HG02938 (cell line): ENCODE data around the gene SPATA2L.
"Not testable (repeated sequence)": the region's sequence is repeated elsewhere in the genome, so short reads cannot be mapped to it uniquely, and the experiment has no call there.

Experiments
- ATAC-seq: cut with Tn5 transposase; IDR thresholded peaks from one replicate; pipeline ENCODE4 v1.9.1; 2021; ENCODE audit warnings: mild to moderate bottlenecking, moderate library complexity; ENCODE audit not compliant: unreplicated experiment

Gene SPATA2L

GRCh38 chr16:89691231-89691985 lies 10.1 kb downstream of the SPATA2L start:
- no peak for ATAC-seq

GRCh38 chr16:89690392-89690901 lies 11.1 kb downstream of the SPATA2L start:
- no peak for ATAC-seq

GRCh38 chr16:89689621-89690020 lies 11.9 kb downstream of the SPATA2L start:
- ATAC-seq: not testable (repeated sequence)

- ATAC-seq: no peak
These were observed 12.4 kb downstream of the SPATA2L start for GRCh38 chr16:89689142-89689541.

- no peak for ATAC-seq
These were observed 13.1 kb downstream of the SPATA2L start for GRCh38 chr16:89688395-89688794.

- ATAC-seq: peak; percentile 44
These were observed 14.2 kb downstream of the SPATA2L start for GRCh38 chr16:89687092-89687940.

GRCh38 chr16:89686520-89687091 lies 14.9 kb downstream of the SPATA2L start, which contains the start of gene CDK10:
TSS of gene CDK10 (plus strand) at chr16:89686689. CDS start at chr16:89686711, 22 bp downstream.
- ATAC-seq: peak; percentile 73

- no peak for ATAC-seq
These were observed 15.6 kb downstream of the SPATA2L start for GRCh38 chr16:89685916-89686315.

- ATAC-seq: no peak
These were observed 23.2 kb downstream of the SPATA2L start for GRCh38 chr16:89678258-89678657.

- no peak for ATAC-seq
These were observed 29.1 kb downstream of the SPATA2L start for GRCh38 chr16:89672177-89672941.

- not testable (repeated sequence) for ATAC-seq
These were observed 29.9 kb downstream of the SPATA2L start for GRCh38 chr16:89671565-89671964.

GRCh38 chr16:89670496-89671431 lies 30.7 kb downstream of the SPATA2L start:
- no peak for ATAC-seq

GRCh38 chr16:89669755-89670154 lies 31.8 kb downstream of the SPATA2L start:
- no peak for ATAC-seq

- ATAC-seq: no peak
These were observed 32.7 kb downstream of the SPATA2L start for GRCh38 chr16:89668790-89669158.

GRCh38 chr16:89667633-89668032 lies 33.9 kb downstream of the SPATA2L start:
- no peak for ATAC-seq

GRCh38 chr16:89667000-89667399 lies 34.5 kb downstream of the SPATA2L start:
- not testable (repeated sequence) for ATAC-seq

GRCh38 chr16:89664238-89664637 lies 37.3 kb downstream of the SPATA2L start:
- not testable (repeated sequence) for ATAC-seq

- ATAC-seq: no peak
These were observed 40.3 kb downstream of the SPATA2L start for GRCh38 chr16:89661215-89661614.

- ATAC-seq: no peak
These were observed 41.4 kb downstream of the SPATA2L start for GRCh38 chr16:89660146-89660545.
